CD14-positive monocyte (primary cell): Measurements from ENCODE around the gene PSMD11. TPM values are rescaled to one million over a fixed set of nuclear protein-coding genes. Genes with fewer than 3 reads are reported as not detected.

Source experiments
- DNase-seq, 3 donors: peaks; one replicate each; pipeline ENCODE4 v3.0.0-alpha.2; 2011 to 2022
- H2AFZ ChIP-seq: 2 replicates; pipeline ENCODE4 v1.6.0; 2012; ENCODE audit warnings: mild to moderate bottlenecking, low read depth, low read length, inconsistent platforms; ENCODE audit not compliant: insufficient read depth, poor library complexity, severe bottlenecking
- H3K27ac ChIP-seq, 2 donors: 1 replicate in 1 of 2; 2 replicates in 1 of 2; pipeline ENCODE4 v1.5.1; 2012 to 2013; ENCODE audit warnings: low read length in 2 of 2, control low read depth in 1 of 2, inconsistent platforms in 1 of 2, low read depth in 1 of 2, mild to moderate bottlenecking in 1 of 2
- H3K27me3 ChIP-seq, 2 donors: one replicate each; pipeline versions ENCODE4 v1.6.0 to v1.6.1; 2011 to 2013; ENCODE audit warnings: low read length in 2 of 2; ENCODE audit not compliant: control insufficient read depth in 2 of 2, insufficient read depth in 2 of 2
- H3K36me3 ChIP-seq, 2 donors: replicated peaks in 1 of 2; 1 replicate in 1 of 2; 2 replicates in 1 of 2; pipeline versions ENCODE4 v1.5.1 to v1.6.1; 2012 to 2013; ENCODE audit warnings: low read length in 2 of 2, control low read depth in 1 of 2, inconsistent platforms in 1 of 2, mild to moderate bottlenecking in 1 of 2; ENCODE audit not compliant: insufficient read depth in 2 of 2, control insufficient read depth in 1 of 2
- H3K4me1 ChIP-seq, 2 donors: 1 replicate in 1 of 2; 2 replicates in 1 of 2; pipeline versions ENCODE4 v1.5.1 to v1.6.1; 2012 to 2013; ENCODE audit warnings: low read length in 2 of 2, control low read depth in 1 of 2, inconsistent platforms in 1 of 2, mild to moderate bottlenecking in 1 of 2, moderate library complexity in 1 of 2; ENCODE audit not compliant: insufficient read depth in 2 of 2, control insufficient read depth in 1 of 2
- H3K4me2 ChIP-seq: replicated peaks from 2 replicates; pipeline ENCODE3; 2012; ENCODE audit warnings: low read length, moderate library complexity, mild to moderate bottlenecking; ENCODE audit not compliant: poor library complexity, severe bottlenecking; ENCODE audit errors: extremely low read depth
- H3K4me3 ChIP-seq, 3 experiments: fragments of 200-600 bp in 1 of 3; sonication (generic) in 1 of 3; replicated peaks in 1 of 3; 1 replicate in 2 of 3; 2 replicates in 1 of 3; pipeline ENCODE4 v1.5.1; 2011 to 2013; ENCODE audit warnings: low read length in 3 of 3, mild to moderate bottlenecking in 3 of 3, control low read depth in 2 of 3, low read depth in 2 of 3, inconsistent platforms in 1 of 3, moderate library complexity in 1 of 3
- H3K79me2 ChIP-seq: 2 replicates; pipeline ENCODE4 v1.6.0; 2012; ENCODE audit warnings: mild to moderate bottlenecking, control low read depth, inconsistent platforms, low read length, moderate library complexity; ENCODE audit not compliant: insufficient read depth
- H3K9ac ChIP-seq: 2 replicates; pipeline ENCODE4 v1.6.0; 2017; ENCODE audit warnings: low read length, mild to moderate bottlenecking; ENCODE audit not compliant: insufficient read depth, poor library complexity, severe bottlenecking
- H3K9me3 ChIP-seq, 2 donors: replicated peaks in 1 of 2; 1 replicate in 1 of 2; 2 replicates in 1 of 2; pipeline versions ENCODE4 v1.5.1 to v1.6.1; 2012 to 2013; ENCODE audit warnings: low read length in 2 of 2, control low read depth in 1 of 2; ENCODE audit not compliant: control insufficient read depth in 1 of 2, insufficient read depth in 1 of 2
- H4K20me1 ChIP-seq: 2 replicates; pipeline ENCODE4 v1.6.0; 2012; ENCODE audit warnings: mild to moderate bottlenecking, low read length, control low read depth, moderate library complexity; ENCODE audit not compliant: insufficient read depth
- H3K27ac Mint-ChIP-seq, 7 donors: one replicate each; pipeline ENCODE4 v1.8.0; 2020; ENCODE audit warnings: mild to moderate bottlenecking in 7 of 7, mixed read lengths in 7 of 7, moderate library complexity in 6 of 7, inconsistent platforms in 2 of 7
- H3K27me3 Mint-ChIP-seq, 3 donors: one replicate each; pipeline ENCODE4 v1.8.0; 2021 to 2022; ENCODE audit warnings: low read depth in 3 of 3, mild to moderate bottlenecking in 3 of 3, mixed read lengths in 3 of 3, moderate library complexity in 3 of 3, inconsistent platforms in 1 of 3
- H3K36me3 Mint-ChIP-seq, 2 donors: one replicate each; pipeline ENCODE4 v1.8.0; 2020; ENCODE audit warnings: mixed read lengths in 2 of 2, inconsistent platforms in 1 of 2, mild to moderate bottlenecking in 1 of 2
- H3K4me1 Mint-ChIP-seq: one replicate; pipeline ENCODE4 v1.8.0; 2020; ENCODE audit warnings: mild to moderate bottlenecking, mixed read lengths
- H3K4me3 Mint-ChIP-seq, 2 donors: one replicate each; pipeline ENCODE4 v1.8.0; 2020; ENCODE audit warnings: mild to moderate bottlenecking in 2 of 2, mixed read lengths in 2 of 2, moderate library complexity in 1 of 2
- H3K9me3 Mint-ChIP-seq, 7 donors: one replicate each; pipeline ENCODE4 v1.8.0; 2020 to 2022; ENCODE audit warnings: mixed read lengths in 7 of 7, mild to moderate bottlenecking in 6 of 7, moderate library complexity in 6 of 7, inconsistent platforms in 2 of 7
- WGBS: methylation state at CpG from one replicate; pipeline ENCODE4 v1.1.5; 2013; ENCODE audit warnings: missing lambda C conversion rate; ENCODE audit not compliant: insufficient coverage; 5-methylcytosine and 5-hydroxymethylcytosine counted together
- intact Hi-C, 2 donors: fragments of 100-400 bp; cut with micrococcal nuclease; formaldehyde crosslinking; loops; one replicate each; pipeline versions ENCODE4 v1.15.0 to v1.15.1; 2023
- polyA plus RNA-seq, 3 donors: library from polyadenylated mRNA; depleted of rRNA in 1 of 3; unstranded in 2 of 3; stranded (reverse) in 1 of 3; fragments of 300-500 nt in 2 of 3; fragments of >200 nt in 1 of 3; fragmentation: Illumina TruSeq in 2 of 3; gene quantifications; 1 replicate in 2 of 3; 2 replicates in 1 of 3; pipeline ENCODE4 v1.2.3, GENCODE V29; 2012 to 2021
- TF ChIP-seq, protein P1 (sequence below): fragments of 200-600 bp; IDR thresholded peaks from one replicate; pipeline ENCODE4 v1.8.0; 2022; ENCODE audit warnings: antibody characterized with exemption, mild to moderate bottlenecking

PSMD11 gene
- polyA plus RNA-seq, 3 donors, result 29.9 to 112 (median 91.8) TPM

DNA sequence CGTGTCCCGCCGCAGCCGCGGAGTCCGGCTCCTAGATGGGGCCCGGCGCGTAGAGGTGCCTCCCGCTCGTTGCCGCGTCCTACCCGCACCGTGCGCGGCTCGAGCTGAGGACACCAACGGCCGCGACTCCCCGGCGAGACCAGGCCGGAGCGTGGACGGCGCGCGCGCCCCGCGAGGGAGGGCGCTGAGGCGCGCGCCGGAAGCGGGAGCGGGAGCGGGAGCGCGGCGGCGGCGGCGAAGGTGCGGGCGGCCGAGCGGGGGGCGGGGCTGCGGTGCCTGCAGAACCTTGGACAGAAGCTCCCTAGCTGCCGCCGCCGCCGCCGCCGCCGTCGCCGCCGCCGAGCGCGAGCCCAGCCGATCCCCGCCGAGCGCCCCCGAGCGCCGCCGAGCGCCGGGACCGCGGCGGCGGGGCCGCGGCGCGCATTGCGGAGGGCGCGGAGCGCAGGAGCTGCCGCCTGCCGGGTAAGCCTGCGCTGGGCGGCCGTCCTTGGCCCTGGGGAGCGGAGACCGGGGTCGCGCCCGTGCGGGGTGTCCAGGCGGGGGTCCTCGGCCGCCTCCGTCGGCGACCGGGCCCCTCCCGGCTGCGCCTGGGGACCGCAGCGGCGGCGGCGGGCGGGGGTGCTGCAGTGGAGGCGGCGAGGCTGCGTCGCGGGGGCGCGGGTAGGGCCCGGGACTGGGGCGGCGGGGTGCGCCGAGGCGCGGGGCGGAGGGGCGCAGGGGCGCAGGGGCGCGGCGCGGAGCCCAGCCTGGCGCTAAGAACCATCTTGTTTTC lies 42.6 kb downstream of the PSMD11 start, which contains the start of gene CDK5R1:
TSS of gene CDK5R1 (plus strand) at position 293 of the 772 bp plus-strand sequence. CDS start 628 bp downstream, outside the sequence.
- peaks cover 0 to 3% of the 10 kb centered on the region in 2 donors for H3K27me3 ChIP-seq
- H3K9ac ChIP-seq, result peak within 1 kb of the TSS; percentile 37
- H3K4me3 ChIP-seq, result peak within 1 kb of the TSS; percentile 43 to 78 (median 54)
- no peak within 1 kb of the TSS for H3K27ac Mint-ChIP-seq
- peaks cover 0 to 2% (median 0%) of the 10 kb centered on the region in 7 donors for H3K9me3 Mint-ChIP-seq
- peaks cover 26% of the 10 kb centered on the region for H3K79me2 ChIP-seq
- DNase-seq, result peak in 2 of 3 donors; percentile 46 to 57
- peak within 1 kb of the TSS; percentile 83 for H2AFZ ChIP-seq
- H3K27ac ChIP-seq, result no peak within 1 kb of the TSS
- TF ChIP-seq, protein P1, sequence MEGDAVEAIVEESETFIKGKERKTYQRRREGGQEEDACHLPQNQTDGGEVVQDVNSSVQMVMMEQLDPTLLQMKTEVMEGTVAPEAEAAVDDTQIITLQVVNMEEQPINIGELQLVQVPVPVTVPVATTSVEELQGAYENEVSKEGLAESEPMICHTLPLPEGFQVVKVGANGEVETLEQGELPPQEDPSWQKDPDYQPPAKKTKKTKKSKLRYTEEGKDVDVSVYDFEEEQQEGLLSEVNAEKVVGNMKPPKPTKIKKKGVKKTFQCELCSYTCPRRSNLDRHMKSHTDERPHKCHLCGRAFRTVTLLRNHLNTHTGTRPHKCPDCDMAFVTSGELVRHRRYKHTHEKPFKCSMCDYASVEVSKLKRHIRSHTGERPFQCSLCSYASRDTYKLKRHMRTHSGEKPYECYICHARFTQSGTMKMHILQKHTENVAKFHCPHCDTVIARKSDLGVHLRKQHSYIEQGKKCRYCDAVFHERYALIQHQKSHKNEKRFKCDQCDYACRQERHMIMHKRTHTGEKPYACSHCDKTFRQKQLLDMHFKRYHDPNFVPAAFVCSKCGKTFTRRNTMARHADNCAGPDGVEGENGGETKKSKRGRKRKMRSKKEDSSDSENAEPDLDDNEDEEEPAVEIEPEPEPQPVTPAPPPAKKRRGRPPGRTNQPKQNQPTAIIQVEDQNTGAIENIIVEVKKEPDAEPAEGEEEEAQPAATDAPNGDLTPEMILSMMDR, result no peak
- H3K9me3 ChIP-seq, result no peaks in the 10 kb centered on the region
- H4K20me1 ChIP-seq, result peaks cover 31% of the 10 kb centered on the region
- H3K36me3 Mint-ChIP-seq, result peaks cover 35 to 48% of the 10 kb centered on the region in 2 donors
- H3K36me3 ChIP-seq, result peaks cover 12 to 27% of the 10 kb centered on the region in 2 donors
- intact Hi-C loops, result loop anchor here in 1 of 2 donors (5.0 kb wide), 1 partner anchor 120 kb away; no protein-coding TSS in a partner anchor
- H3K4me1 Mint-ChIP-seq, result peaks cover 46% of the 10 kb centered on the region
- peaks cover 43 to 49% of the 10 kb centered on the region in 2 donors for H3K4me1 ChIP-seq
- H3K4me3 Mint-ChIP-seq, result peak within 1 kb of the TSS; percentile 73 to 90
- under 1% methylated on average over 134 of the region's 135 CpGs for WGBS
- peaks cover 0 to 9% (median 6%) of the 10 kb centered on the region in 3 donors for H3K27me3 Mint-ChIP-seq
- peak within 1 kb of the TSS; percentile 82 for H3K4me2 ChIP-seq

DNA sequence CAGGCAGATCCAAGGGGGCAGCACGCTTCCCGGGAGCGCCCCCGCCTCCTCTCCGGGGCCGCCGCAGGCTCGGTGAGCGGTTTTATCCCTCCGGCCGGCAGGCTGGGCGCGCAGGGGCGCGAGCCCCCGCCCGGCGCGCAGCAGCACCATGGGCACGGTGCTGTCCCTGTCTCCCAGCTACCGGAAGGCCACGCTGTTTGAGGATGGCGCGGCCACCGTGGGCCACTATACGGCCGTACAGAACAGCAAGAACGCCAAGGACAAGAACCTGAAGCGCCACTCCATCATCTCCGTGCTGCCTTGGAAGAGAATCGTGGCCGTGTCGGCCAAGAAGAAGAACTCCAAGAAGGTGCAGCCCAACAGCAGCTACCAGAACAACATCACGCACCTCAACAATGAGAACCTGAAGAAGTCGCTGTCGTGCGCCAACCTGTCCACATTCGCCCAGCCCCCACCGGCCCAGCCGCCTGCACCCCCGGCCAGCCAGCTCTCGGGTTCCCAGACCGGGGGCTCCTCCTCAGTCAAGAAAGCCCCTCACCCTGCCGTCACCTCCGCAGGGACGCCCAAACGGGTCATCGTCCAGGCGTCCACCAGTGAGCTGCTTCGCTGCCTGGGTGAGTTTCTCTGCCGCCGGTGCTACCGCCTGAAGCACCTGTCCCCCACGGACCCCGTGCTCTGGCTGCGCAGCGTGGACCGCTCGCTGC lies 43.3 kb downstream of the PSMD11 start:
- Histone ChIP-seq H4K20me1 (peaks cover 31% of the 10 kb centered on the region), H3K79me2 (peaks cover 26% of the 10 kb centered on the region), H2AFZ (peak overlapping the region; percentile 70), H3K9ac (peak overlapping the region; percentile 37), H3K4me3 (peak overlapping the region; percentile 43 to 78 (median 54)), H3K27me3 (peaks cover 0 to 3% of the 10 kb centered on the region in 2 donors), H3K27ac (no peak overlapping the region), H3K9me3 (no peaks in the 10 kb centered on the region), H3K4me2 (peak overlapping the region; percentile 82), H3K36me3 (peaks cover 6 to 20% of the 10 kb centered on the region in 2 donors), H3K4me1 (peaks cover 50 to 56% of the 10 kb centered on the region in 2 donors)
- WGBS, result 39% methylated on average over 59 of the region's 59 CpGs
- Mint-ChIP-seq H3K4me3 (peak overlapping the region; percentile 73 to 90), H3K4me1 (peaks cover 53% of the 10 kb centered on the region), H3K9me3 (peaks cover 0 to 2% (median 0%) of the 10 kb centered on the region in 7 donors), H3K36me3 (peaks cover 30 to 40% of the 10 kb centered on the region in 2 donors), H3K27ac (no peak overlapping the region), H3K27me3 (peaks cover 0 to 9% (median 6%) of the 10 kb centered on the region in 3 donors)
- TF ChIP-seq, protein P1, result no peak
- intact Hi-C loops, result loop anchor here in 1 of 2 donors (5.0 kb wide), 1 partner anchor 120 kb away; no protein-coding TSS in a partner anchor
- no peak for DNase-seq
